Activated naive CD4-positive, alpha-beta T cell treated with anti-CD3 and anti-CD28 coated beads, Interleukin-2, amount 50 U/mL, for 24 hours (primary cell): Measurements from ENCODE around the gene PCNX3.

ENCODE experiments used
- H3K27ac Mint-ChIP-seq: one replicate; pipeline ENCODE4 v1.8.0; 2021; ENCODE audit warnings: mild to moderate bottlenecking, mixed read lengths
- H3K27me3 Mint-ChIP-seq: one replicate; pipeline ENCODE4 v1.8.0; 2021; ENCODE audit warnings: mixed read lengths
- H3K36me3 Mint-ChIP-seq: one replicate; pipeline ENCODE4 v1.8.0; 2021; ENCODE audit warnings: mixed read lengths
- H3K4me1 Mint-ChIP-seq: one replicate; pipeline ENCODE4 v1.8.0; 2021; ENCODE audit warnings: mixed read lengths
- H3K4me3 Mint-ChIP-seq: one replicate; pipeline ENCODE4 v1.8.0; 2021; ENCODE audit warnings: mild to moderate bottlenecking, mixed read lengths
- H3K9me3 Mint-ChIP-seq: one replicate; pipeline ENCODE4 v1.8.0; 2021; ENCODE audit warnings: mixed read lengths

The PCNX3 gene

DNA sequence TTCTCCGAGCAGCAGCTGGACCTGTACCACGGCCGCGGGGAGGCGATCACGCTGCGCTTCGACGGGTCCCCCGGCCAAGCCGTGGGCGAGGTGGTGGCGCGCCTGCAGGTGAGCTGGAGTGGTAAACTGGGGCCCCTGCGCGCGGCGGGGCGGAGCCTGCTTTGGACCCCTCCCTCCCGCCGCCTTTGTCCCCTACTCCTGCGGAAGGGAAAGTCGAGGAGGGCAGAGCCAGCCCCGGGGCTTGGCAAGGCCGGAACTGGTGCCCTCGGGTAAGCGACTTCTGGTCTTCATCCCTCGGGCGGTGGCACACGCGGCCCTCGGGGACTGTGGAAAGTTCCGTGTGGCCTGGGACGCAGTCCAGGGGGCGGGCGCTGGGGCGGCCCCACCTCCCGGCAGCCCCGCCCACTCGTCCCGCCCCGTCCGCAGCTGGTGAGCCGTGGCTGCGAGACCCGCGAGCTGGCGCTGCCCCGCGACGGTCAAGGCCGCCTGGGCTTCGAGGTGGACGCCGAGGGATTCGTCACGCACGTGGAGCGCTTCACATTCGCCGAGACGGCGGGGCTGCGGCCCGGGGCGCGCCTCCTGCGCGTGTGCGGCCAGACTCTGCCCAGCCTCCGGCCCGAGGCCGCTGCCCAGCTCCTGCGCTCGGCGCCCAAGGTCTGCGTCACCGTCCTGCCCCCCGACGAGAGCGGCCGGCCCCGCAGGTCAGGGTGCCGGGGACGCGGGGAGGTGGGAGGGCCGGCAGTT lies 31.6 kb downstream of the PCNX3 start:
- Mint-ChIP-seq H3K4me1 (peaks cover 27% of the 10 kb centered on the region), H3K27ac (no peak overlapping the region), H3K4me3 (no peak overlapping the region), H3K9me3 (no peaks in the 10 kb centered on the region), H3K27me3 (no peaks in the 10 kb centered on the region), H3K36me3 (no peaks in the 10 kb centered on the region)

DNA sequence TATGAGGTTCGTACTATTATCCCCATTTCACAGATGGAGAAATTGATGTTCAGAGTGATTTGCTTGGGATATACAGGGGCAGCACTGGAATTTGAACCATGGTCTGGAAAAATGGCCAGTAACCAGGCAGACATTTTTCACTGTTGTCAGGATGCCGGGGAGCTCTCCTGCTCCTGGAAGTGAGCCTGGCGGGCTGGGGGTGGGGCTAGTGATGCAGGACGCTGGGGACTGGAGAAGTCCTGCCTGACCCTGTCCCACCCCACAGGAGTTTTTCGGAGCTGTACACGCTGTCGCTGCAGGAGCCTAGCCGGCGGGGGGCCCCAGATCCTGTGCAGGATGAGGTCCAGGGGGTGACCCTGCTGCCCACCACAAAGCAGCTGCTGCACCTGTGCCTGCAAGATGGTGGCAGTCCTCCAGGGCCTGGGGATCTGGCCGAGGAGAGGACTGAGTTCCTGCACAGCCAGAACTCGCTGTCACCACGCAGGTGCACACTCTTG lies 33.5 kb downstream of the PCNX3 start:
- H3K36me3 Mint-ChIP-seq = no peaks in the 10 kb centered on the region
- H3K27ac Mint-ChIP-seq = no peak overlapping the region
- H3K4me1 Mint-ChIP-seq = peaks cover 32% of the 10 kb centered on the region
- no peak overlapping the region for H3K4me3 Mint-ChIP-seq
- H3K9me3 Mint-ChIP-seq = no peaks in the 10 kb centered on the region
- no peaks in the 10 kb centered on the region for H3K27me3 Mint-ChIP-seq

DNA sequence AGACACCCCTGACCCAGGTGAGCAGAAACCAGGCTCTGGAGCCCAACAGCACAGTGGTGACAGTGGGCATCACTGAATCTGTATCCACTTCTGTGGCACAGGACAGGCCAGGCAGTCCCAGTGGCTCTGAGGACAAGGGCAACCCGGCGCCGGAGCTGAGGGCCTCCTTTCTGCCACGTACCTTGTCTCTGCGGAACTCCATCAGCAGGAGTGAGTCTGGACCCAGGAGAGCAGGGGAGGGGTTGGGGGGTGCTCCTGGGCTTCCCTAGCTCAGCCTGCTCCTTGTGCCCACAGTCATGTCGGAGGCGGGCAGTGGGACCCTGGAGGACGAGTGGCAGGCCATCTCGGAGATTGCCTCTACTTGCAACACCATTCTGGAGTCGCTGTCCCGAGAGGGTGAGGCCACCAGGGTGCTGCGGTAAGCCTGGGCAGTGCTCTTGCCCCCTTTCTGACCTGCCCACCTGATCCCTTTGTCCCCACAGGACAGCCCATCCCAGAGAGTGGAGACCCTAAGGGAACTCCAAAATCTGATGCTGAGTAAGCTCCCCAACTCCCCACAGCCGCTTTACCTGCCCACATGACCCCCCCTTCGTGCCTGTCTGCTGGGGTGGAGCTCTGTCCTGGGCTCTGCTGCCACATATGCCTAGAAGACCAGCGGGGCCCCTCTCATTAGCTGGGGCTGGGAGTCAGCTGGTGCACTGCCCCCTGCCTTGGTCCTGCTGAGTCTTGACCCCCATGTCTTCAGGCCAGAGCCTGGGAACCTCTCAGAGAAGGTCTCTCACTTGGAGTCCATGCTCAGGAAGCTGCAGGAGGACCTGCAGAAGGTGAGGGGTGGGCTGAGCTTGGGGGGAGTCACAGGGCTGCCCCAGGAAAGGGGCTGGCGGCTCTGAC lies 34.3 kb downstream of the PCNX3 start:
- H3K36me3 Mint-ChIP-seq = no peaks in the 10 kb centered on the region
- H3K4me1 Mint-ChIP-seq = peaks cover 31% of the 10 kb centered on the region
- H3K27ac Mint-ChIP-seq = no peak overlapping the region
- H3K4me3 Mint-ChIP-seq = no peak overlapping the region
- H3K27me3 Mint-ChIP-seq = no peaks in the 10 kb centered on the region
- H3K9me3 Mint-ChIP-seq = no peaks in the 10 kb centered on the region

GRCh38 chr11:65650547-65651338 lies 35.2 kb downstream of the PCNX3 start:
- Mint-ChIP-seq H3K27me3 (no peaks in the 10 kb centered on the region), H3K9me3 (no peaks in the 10 kb centered on the region), H3K4me1 (peaks cover 37% of the 10 kb centered on the region), H3K4me3 (no peak overlapping the region), H3K36me3 (peaks cover 4% of the 10 kb centered on the region), H3K27ac (no peak overlapping the region)

DNA sequence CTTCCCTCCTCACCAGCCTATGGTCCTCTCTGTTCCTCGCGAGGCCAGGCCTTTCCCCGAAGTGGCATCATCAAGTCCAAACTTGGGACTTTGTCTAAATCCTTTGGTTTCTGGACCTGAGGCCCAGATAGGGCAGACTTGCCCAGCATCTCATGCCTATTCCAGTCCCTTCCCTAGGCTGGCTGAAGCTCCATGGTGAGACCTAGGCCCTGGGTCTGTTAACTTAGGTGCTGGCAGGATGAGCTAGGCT lies 35.7 kb downstream of the PCNX3 start:
- H3K27ac Mint-ChIP-seq = peak overlapping the region; percentile 30
- peaks cover 4% of the 10 kb centered on the region for H3K36me3 Mint-ChIP-seq
- H3K9me3 Mint-ChIP-seq = no peaks in the 10 kb centered on the region
- peak overlapping the region; percentile 74 for H3K4me3 Mint-ChIP-seq
- H3K4me1 Mint-ChIP-seq = peaks cover 40% of the 10 kb centered on the region
- no peaks in the 10 kb centered on the region for H3K27me3 Mint-ChIP-seq

DNA sequence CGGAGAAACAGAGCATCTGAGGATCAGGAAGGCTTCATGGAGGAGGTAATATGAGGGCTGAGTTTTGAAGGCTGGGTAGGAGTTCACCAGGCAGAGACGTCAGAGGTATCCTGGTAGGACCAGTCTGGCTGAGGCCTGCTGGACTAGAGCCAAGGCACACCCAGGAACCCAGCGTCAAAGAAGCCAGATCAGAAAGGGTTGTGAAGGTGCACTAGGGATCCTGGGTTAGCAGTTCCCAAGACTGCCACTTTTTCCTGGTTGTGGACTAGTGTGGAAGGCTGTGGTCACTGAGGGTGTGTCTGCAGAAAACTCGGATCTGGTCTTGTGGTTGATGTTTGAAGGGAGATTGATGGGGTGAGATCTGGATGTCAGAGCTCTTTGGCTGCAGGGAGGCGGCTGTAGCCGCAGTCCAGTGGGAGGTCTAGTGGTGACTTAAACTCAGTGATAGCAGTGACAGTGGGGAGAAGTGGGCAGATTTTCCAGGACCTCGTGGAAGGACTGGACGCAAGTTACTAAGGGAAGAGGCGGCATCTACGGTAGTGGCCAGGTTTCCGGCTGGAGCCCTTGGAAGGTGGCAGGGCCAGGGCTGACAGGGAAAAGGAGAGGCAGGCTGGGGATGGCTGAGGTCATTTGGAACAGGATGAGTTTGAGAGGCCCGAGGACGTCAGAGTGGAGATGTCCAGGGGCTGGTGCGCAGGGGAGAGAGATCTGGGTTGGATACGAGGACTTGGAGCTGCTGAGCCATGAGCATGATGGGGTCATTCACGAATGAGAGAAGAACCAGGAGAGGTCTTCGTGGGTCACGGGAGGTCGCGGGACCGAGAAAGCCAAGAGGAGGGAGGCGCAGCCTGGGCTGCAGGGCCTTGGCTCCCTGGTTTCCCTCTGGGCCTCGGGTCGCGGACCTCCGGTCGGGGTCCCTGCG lies 36.3 kb downstream of the PCNX3 start:
- Mint-ChIP-seq H3K27me3 (no peaks in the 10 kb centered on the region), H3K27ac (peak overlapping the region; percentile 30), H3K4me3 (peak overlapping the region; percentile 74), H3K4me1 (peaks cover 42% of the 10 kb centered on the region), H3K9me3 (no peaks in the 10 kb centered on the region), H3K36me3 (peaks cover 4% of the 10 kb centered on the region)

GRCh38 chr11:65652511-65653228 lies 37.1 kb downstream of the PCNX3 start:
- H3K27ac Mint-ChIP-seq = peak overlapping the region; percentile 95
- H3K36me3 Mint-ChIP-seq = peaks cover 6% of the 10 kb centered on the region
- peak overlapping the region; percentile 90 for H3K4me3 Mint-ChIP-seq
- H3K9me3 Mint-ChIP-seq = no peaks in the 10 kb centered on the region
- no peaks in the 10 kb centered on the region for H3K27me3 Mint-ChIP-seq
- H3K4me1 Mint-ChIP-seq = peaks cover 49% of the 10 kb centered on the region

DNA sequence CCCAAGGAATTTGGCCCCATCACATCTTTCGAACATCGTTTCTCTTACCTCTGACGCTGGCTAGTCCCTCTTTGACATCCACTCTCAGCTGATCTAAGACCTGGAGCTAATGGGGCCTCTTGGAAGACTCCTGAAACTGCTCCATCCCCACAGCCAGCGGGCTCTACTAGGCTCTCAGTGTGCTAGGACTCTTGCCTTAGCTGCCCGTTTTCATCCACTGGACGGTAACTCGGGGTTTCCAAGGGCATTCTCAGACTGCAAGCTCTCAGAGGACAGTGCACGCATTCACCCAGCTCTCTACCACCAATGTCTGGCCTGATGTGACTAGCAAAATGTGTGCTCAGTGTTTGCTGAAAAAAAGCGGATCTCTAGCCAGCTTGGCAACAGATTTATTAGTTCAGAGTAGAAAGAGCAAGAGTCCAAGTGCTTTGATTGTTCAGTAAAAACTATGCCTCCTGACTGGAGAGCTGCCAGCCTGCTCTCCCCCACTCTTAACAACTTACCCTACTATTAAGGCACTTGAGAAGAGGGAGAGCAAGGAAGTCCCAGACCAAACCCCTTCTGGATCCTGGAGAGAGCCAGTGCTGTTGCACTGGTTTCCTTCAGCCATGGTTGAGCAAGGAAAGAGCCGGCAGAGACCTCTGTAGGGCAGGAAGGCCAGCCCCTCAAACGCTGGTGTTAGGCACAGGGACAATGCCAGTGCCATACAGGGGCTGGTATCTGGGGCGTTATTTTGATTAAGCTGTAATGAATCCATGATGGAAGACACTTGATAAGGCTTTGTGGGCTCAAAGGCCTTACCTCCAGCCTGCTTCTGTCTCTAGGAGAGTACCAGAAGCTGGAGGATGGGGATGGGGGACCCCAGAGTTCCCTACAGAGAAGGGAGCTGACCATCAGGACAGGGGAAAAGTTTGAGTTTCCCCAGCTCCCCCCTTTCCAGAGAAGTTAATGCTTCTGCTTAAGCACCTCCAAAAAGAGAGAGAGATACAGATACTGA lies 38.0 kb downstream of the PCNX3 start:
- Mint-ChIP-seq H3K27me3 (no peaks in the 10 kb centered on the region), H3K9me3 (no peaks in the 10 kb centered on the region), H3K36me3 (peaks cover 6% of the 10 kb centered on the region)

GRCh38 chr11:65654375-65655349 lies 39.1 kb downstream of the PCNX3 start:
- Mint-ChIP-seq H3K4me3 (no peak overlapping the region), H3K27me3 (no peaks in the 10 kb centered on the region), H3K4me1 (peaks cover 60% of the 10 kb centered on the region), H3K36me3 (peaks cover 12% of the 10 kb centered on the region), H3K27ac (no peak overlapping the region), H3K9me3 (no peaks in the 10 kb centered on the region)

More for the DNA sequence above, 38.0 kb downstream of the PCNX3 start:
- Mint-ChIP-seq H3K27ac (peak overlapping the region; percentile 95), H3K4me1 (peaks cover 49% of the 10 kb centered on the region), H3K4me3 (peak overlapping the region; percentile 90)

DNA sequence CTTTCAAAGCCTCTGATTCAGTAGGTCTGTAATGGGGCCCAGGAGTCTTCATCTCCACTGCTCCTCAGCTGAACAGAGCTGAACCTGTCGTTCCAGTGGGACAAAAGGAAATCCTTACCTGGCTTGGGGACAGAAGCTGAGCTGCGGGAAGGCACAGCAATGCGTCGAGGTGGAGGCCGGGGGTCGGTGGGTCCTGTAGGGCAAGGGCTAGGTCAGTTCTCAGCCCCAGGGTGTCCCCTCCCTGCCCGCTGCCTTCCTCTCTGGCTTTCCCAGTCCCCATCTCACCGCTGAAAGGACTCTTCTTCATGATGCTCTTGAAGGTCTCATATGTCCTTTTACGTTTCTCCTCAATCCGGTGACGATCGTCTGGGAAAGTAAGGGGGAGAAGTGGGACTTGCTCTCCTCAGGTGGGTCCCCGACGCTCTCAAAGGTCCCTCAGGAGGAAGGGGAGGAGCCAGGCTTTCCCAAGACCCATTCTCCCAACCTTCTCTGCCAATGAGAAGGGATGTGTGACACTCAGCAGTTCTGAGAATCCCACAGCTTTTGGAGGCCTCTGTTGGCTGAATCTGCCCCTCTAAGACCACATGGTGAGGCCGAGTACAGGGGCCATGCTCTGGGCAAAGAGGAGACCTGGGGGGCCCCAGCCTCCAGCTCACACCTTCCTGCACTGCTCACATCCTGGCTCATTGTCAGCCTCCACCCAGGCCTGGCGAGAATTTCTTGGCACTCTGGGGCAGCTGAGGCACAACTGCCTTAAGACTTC lies 40.2 kb downstream of the PCNX3 start:
- Mint-ChIP-seq H3K27ac (no peak overlapping the region), H3K4me3 (no peak overlapping the region), H3K9me3 (no peaks in the 10 kb centered on the region), H3K4me1 (peaks cover 70% of the 10 kb centered on the region), H3K27me3 (no peaks in the 10 kb centered on the region), H3K36me3 (peaks cover 17% of the 10 kb centered on the region)

DNA sequence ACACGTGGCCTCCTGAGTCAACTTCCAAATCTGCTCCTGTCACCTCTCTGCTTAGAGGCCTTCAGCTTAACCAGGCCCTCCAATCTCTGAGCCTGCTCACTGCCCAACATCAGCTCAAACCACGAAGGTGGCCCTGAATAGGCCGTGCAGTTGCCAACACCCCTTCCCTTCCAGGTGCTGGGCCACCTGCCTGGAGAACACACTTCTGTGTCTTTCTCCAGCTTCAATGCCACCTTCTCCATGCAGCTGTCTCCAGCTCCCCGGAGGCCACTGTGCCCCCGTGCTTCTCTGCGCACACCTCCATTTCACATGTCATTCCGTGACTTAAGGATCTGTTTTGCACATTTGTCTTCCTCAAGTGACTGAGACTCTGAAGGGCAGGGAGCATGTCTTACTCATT lies 41.9 kb downstream of the PCNX3 start:
- H3K36me3 Mint-ChIP-seq = peaks cover 17% of the 10 kb centered on the region
- peaks cover 63% of the 10 kb centered on the region for H3K4me1 Mint-ChIP-seq
- no peaks in the 10 kb centered on the region for H3K27me3 Mint-ChIP-seq
- no peak overlapping the region for H3K4me3 Mint-ChIP-seq
- no peaks in the 10 kb centered on the region for H3K9me3 Mint-ChIP-seq
- no peak overlapping the region for H3K27ac Mint-ChIP-seq
